ENCODE measurements around the gene DCDC2B.

The DCDC2B gene

GRCh38 chr1:32197074-32197473 lies 11.8 kb upstream of the DCDC2B start:
- H3K9me3 ChIP-seq (ENCODE audit: insufficient read depth, low read depth, low read length) = no peaks in the 10 kb centered on the region
- H3K9ac ChIP-seq (ENCODE audit: low read depth, low read length) = no peak overlapping the region
- H3K4me1 ChIP-seq (ENCODE audit: insufficient read depth, low read length) = peaks cover 22% of the 10 kb centered on the region
- peaks cover 65% of the 10 kb centered on the region for H3K36me3 ChIP-seq (ENCODE audit: insufficient read depth, low read length)
- 93% methylated on average over 1 of the region's 1 CpG for WGBS
- no peaks in the 10 kb centered on the region for H3K27me3 ChIP-seq (ENCODE audit: insufficient read depth, low read length)
- H3K4me3 ChIP-seq (ENCODE audit: low read length) = no peak overlapping the region
- H3K27ac ChIP-seq (ENCODE audit: low read depth, low read length) = no peak overlapping the region

- Histone ChIP-seq H3K9ac (ENCODE audit: low read depth, low read length) (no peak overlapping the region), H3K4me3 (ENCODE audit: low read length) (no peak overlapping the region), H3K36me3 (ENCODE audit: insufficient read depth, low read length) (peaks cover 58% of the 10 kb centered on the region), H3K9me3 (ENCODE audit: insufficient read depth, low read depth, low read length) (no peaks in the 10 kb centered on the region), H3K4me1 (ENCODE audit: insufficient read depth, low read length) (peaks cover 22% of the 10 kb centered on the region), H3K27ac (ENCODE audit: low read depth, low read length) (no peak overlapping the region), H3K27me3 (ENCODE audit: insufficient read depth, low read length) (no peaks in the 10 kb centered on the region)
- 86% methylated on average over 5 of the region's 6 CpGs for WGBS
Observed at GRCh38 chr1:32197837-32198236, 11.1 kb upstream of the DCDC2B start.

GRCh38 chr1:32198237-32199042 lies 10.4 kb upstream of the DCDC2B start:
- H3K36me3 ChIP-seq (ENCODE audit: insufficient read depth, low read length) = peaks cover 52% of the 10 kb centered on the region
- no peak overlapping the region for H3K27ac ChIP-seq (ENCODE audit: low read depth, low read length)

GRCh38 chr1:32199043-32199716 lies 9.7 kb upstream of the DCDC2B start:
- H3K4me1 ChIP-seq (ENCODE audit: insufficient read depth, low read length) = peaks cover 22% of the 10 kb centered on the region
- peaks cover 44% of the 10 kb centered on the region for H3K36me3 ChIP-seq (ENCODE audit: insufficient read depth, low read length)
- H3K9ac ChIP-seq (ENCODE audit: low read depth, low read length) = no peak overlapping the region
- H3K27ac ChIP-seq (ENCODE audit: low read depth, low read length) = no peak overlapping the region; the same call in 1 of the 2 replicates
- no peaks in the 10 kb centered on the region for H3K9me3 ChIP-seq (ENCODE audit: insufficient read depth, low read depth, low read length)
- H3K4me3 ChIP-seq (ENCODE audit: low read length) = no peak overlapping the region; the same call in 1 of the 2 replicates
- 68% methylated on average over 4 of the region's 4 CpGs for WGBS
- no peaks in the 10 kb centered on the region for H3K27me3 ChIP-seq (ENCODE audit: insufficient read depth, low read length)

More at GRCh38 chr1:32198237-32199042, 10.4 kb upstream of the DCDC2B start:
- Histone ChIP-seq H3K4me3 (ENCODE audit: low read length) (no peak overlapping the region), H3K9me3 (ENCODE audit: insufficient read depth, low read depth, low read length) (no peaks in the 10 kb centered on the region), H3K9ac (ENCODE audit: low read depth, low read length) (no peak overlapping the region), H3K4me1 (ENCODE audit: insufficient read depth, low read length) (peaks cover 22% of the 10 kb centered on the region), H3K27me3 (ENCODE audit: insufficient read depth, low read length) (no peaks in the 10 kb centered on the region)
- 86% methylated on average over 3 of the region's 3 CpGs for whole genome bisulfite sequencing

GRCh38 chr1:32199717-32200072 lies 9.2 kb upstream of the DCDC2B start:
- Histone ChIP-seq H3K4me1 (ENCODE audit: insufficient read depth, low read length) (peaks cover 22% of the 10 kb centered on the region), H3K27me3 (ENCODE audit: insufficient read depth, low read length) (no peaks in the 10 kb centered on the region), H3K4me3 (ENCODE audit: low read length) (peak overlapping the region; percentile 59), H3K9ac (ENCODE audit: low read depth, low read length) (no peak overlapping the region), H3K36me3 (ENCODE audit: insufficient read depth, low read length) (peaks cover 39% of the 10 kb centered on the region), H3K9me3 (ENCODE audit: insufficient read depth, low read depth, low read length) (no peaks in the 10 kb centered on the region), H3K27ac (ENCODE audit: low read depth, low read length) (no peak overlapping the region; the same call in 1 of the 2 replicates)
- WGBS = 52% methylated on average over 5 of the region's 6 CpGs

- Histone ChIP-seq H3K4me3 (ENCODE audit: low read length) (peak within 1 kb of the TSS; percentile 59), H3K4me1 (ENCODE audit: insufficient read depth, low read length) (peaks cover 22% of the 10 kb centered on the region), H3K27ac (ENCODE audit: low read depth, low read length) (peak within 1 kb of the TSS; percentile 71; the same call in 1 of the 2 replicates), H3K27me3 (ENCODE audit: insufficient read depth, low read length) (no peaks in the 10 kb centered on the region), H3K9me3 (ENCODE audit: insufficient read depth, low read depth, low read length) (no peaks in the 10 kb centered on the region), H3K36me3 (ENCODE audit: insufficient read depth, low read length) (peaks cover 32% of the 10 kb centered on the region), H3K9ac (ENCODE audit: low read depth, low read length) (peak within 1 kb of the TSS; percentile 45; the same call in 1 of the 2 replicates)
- under 1% methylated on average over 29 of the region's 34 CpGs for WGBS
Observed at GRCh38 chr1:32200226-32201010, 8.5 kb upstream of the DCDC2B start, which contains the start of gene CCDC28B. Gene CCDC28B, plus strand, starts transcription at chr1:32200595. Its CDS starts 1,341 bp downstream, at chr1:32201936.

- peaks cover 24% of the 10 kb centered on the region for H3K36me3 ChIP-seq (ENCODE audit: insufficient read depth, low read length)
- H3K4me1 ChIP-seq (ENCODE audit: insufficient read depth, low read length) = peaks cover 22% of the 10 kb centered on the region
- H3K9ac ChIP-seq (ENCODE audit: low read depth, low read length) = no peak overlapping the region
- peak overlapping the region; percentile 59 for H3K4me3 ChIP-seq (ENCODE audit: low read length)
- 6% methylated on average over 25 of the region's 26 CpGs for WGBS
- no peaks in the 10 kb centered on the region for H3K9me3 ChIP-seq (ENCODE audit: insufficient read depth, low read depth, low read length)
- no peaks in the 10 kb centered on the region for H3K27me3 ChIP-seq (ENCODE audit: insufficient read depth, low read length)
- no peak overlapping the region for H3K27ac ChIP-seq (ENCODE audit: low read depth, low read length)
Observed at GRCh38 chr1:32201011-32201855, 7.7 kb upstream of the DCDC2B start.

- Histone ChIP-seq H3K27ac (ENCODE audit: low read depth, low read length) (no peak overlapping the region), H3K36me3 (ENCODE audit: insufficient read depth, low read length) (0 out of 2 replicates have a peak, but pooled peaks cover 7% of the 10 kb centered on the region), H3K4me3 (ENCODE audit: low read length) (peak overlapping the region; percentile 88), H3K9ac (ENCODE audit: low read depth, low read length) (peak overlapping the region; percentile 42), H3K4me1 (ENCODE audit: insufficient read depth, low read length) (peaks cover 5% of the 10 kb centered on the region; the same call in 1 of the 2 replicates), H3K27me3 (ENCODE audit: insufficient read depth, low read length) (no peaks in the 10 kb centered on the region), H3K9me3 (ENCODE audit: insufficient read depth, low read depth, low read length) (no peaks in the 10 kb centered on the region)
- 45% methylated on average over 26 of the region's 26 CpGs for WGBS
Observed at GRCh38 chr1:32204943-32205361, 3.9 kb upstream of the DCDC2B start.

- Histone ChIP-seq H3K9me3 (ENCODE audit: insufficient read depth, low read depth, low read length) (no peaks in the 10 kb centered on the region), H3K27me3 (ENCODE audit: insufficient read depth, low read length) (no peaks in the 10 kb centered on the region), H3K36me3 (ENCODE audit: insufficient read depth, low read length) (0 out of 2 replicates have a peak, but pooled peaks cover 7% of the 10 kb centered on the region), H3K4me3 (ENCODE audit: low read length) (peak within 1 kb of the TSS; percentile 88), H3K27ac (ENCODE audit: low read depth, low read length) (no peak within 1 kb of the TSS), H3K9ac (ENCODE audit: low read depth, low read length) (peak within 1 kb of the TSS; percentile 87), H3K4me1 (ENCODE audit: insufficient read depth, low read length) (peaks cover 4% of the 10 kb centered on the region; the same call in 1 of the 2 replicates)
- 3% methylated on average over 77 of the region's 77 CpGs for WGBS
Observed at GRCh38 chr1:32205401-32206370, 3.2 kb upstream of the DCDC2B start, which contains the start of gene IQCC. Gene IQCC, plus strand, starts transcription at chr1:32205671. Its CDS starts 11 bp downstream, at chr1:32205682.
